Adrenal gland (tissue), 5 donors: ENCODE data around the gene CWF19L1.

Source experiments
- CTCF ChIP-seq, 6 experiments: fragments of 450-650 bp in 4 of 6; fragments of 200-600 bp in 2 of 6; sonication (generic) in 1 of 6; IDR thresholded peaks; 1 replicate in 5 of 6; 2 replicates in 1 of 6; pipeline versions ENCODE4 v1.5.1 to v1.8.0; 2016 to 2021; ENCODE audit warnings: antibody characterized with exemption in 6 of 6, mild to moderate bottlenecking in 2 of 6, moderate library complexity in 1 of 6
- POLR2A ChIP-seq, 2 donors: fragments of 450-650 bp; IDR thresholded peaks; one replicate each; pipeline ENCODE4 v1.6.1; 2017; ENCODE audit warnings: antibody characterized with exemption in 2 of 2, mild to moderate bottlenecking in 2 of 2, moderate library complexity in 1 of 2
- donor health status: DM: no; HTN: no; CAD: no.

- TF ChIP-seq CTCF (IDR thresholded peaks at IDR 0.05), result no peak
- no peak for TF ChIP-seq POLR2A (IDR thresholded peaks at IDR 0.05)
Measured at GRCh38 chr10:100186253-100187212, 80.9 kb downstream of the CWF19L1 start.
